ENCODE data around the gene CCDC57.
A peak's percentile ranks its signal among the peaks of the same experiment; 100 is the strongest.

The CCDC57 gene

GRCh38 chr17:82235056-82235774, 22.6 kb upstream of the CCDC57 start:
- DNase-seq: no peak

DNA sequence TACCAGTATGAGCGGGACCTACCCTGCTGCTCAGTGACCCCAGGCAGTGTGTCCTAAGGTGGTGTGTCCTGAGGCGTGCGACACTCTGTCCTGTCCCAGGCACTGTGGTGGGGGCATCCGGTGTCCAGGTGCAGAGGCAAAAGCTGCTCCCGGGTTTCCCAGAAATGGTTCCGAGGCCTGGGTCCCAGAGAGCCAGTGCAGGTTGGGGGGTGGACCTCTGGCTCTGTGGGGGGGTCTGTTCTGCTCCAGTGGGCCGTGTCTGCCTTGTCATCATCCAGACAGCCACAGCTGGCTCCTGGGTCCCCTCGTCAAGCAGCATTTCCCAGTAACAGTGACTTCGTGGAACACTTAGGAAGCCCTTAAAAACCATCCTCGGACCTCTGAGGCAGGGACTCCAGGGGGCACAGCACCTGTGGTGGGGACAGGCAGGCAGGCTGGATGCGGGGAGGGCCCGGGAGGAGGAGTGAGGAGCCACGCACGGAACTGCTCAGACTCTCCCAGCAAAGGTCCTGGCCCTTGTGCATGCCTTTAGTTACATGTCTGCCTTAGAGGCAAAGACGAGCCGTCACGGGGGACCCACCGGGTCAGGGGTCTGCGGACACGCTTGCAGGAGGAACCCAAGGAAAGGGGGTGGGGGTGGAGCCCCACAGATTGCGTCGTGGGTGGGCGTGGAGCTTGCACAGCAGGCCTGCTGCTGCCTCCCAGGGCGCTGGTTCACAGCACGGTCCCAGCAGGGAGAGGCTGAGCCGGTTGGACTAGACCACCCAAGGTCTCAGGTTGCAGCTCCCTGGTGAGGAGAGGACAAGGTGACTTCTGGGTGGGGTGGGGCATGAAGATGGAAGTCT, 21.8 kb upstream of the CCDC57 start:
- no peak for DNase-seq

GRCh38 chr17:82232876-82233785, 20.5 kb upstream of the CCDC57 start:
- no peak for DNase-seq

GRCh38 chr17:82232322-82232820, 19.7 kb upstream of the CCDC57 start:
- DNase-seq: no peak

DNA sequence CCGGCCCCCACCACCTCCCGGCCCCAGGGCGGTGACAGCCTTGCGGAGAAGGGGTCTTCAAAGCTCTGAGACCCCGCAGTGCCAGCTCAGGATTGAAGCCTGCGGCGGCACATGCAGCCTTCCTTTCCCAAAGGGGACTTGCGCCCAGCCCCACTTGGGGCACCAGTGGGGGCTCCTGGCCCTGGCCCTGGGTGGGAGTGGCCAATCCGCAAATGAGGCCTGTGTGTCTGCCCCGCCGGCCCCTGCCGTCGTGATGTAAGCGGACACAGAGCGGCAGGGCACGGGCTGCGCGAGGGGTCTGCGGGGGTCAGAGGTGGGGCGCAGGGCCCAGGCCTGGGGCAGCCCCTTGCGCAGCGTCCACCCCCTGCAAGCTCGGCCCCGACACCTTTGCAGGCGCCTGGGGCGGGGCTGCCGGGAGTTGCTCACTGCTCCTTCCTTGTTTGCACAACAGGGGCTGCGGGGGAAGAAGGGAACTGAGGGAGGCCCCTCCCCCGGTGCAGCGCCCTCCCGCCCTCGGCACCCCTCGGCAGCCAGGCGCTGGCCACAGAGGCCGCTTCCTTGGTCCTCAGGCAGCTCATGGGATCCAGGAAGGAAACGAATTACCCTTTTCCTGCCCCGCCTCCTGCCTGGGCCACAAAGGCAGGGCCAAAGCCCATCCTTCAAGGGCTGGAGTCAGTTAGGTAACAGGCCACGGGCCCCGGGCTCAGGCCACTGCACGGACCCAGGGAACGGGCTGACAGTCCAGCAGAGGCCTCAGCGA, 19.1 kb upstream of the CCDC57 start:
- no peak for DNase-seq

DNA sequence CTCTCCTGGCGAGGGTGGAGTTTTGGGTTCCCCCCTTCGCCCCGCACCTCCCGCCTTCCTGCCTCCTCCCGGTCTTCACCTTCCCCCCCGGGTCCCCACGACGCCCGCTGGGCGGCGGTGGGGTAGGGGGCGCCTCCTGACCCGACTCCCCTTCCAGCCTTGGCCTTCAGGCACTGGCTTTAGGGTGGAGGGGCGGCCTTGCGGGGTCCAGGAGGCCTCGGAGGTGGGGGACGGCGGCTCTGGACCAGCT, 18.6 kb upstream of the CCDC57 start:
- DNase-seq: no peak

GRCh38 chr17:82230609-82231311, 18.1 kb upstream of the CCDC57 start:
- peak; percentile 49 for DNase-seq

GRCh38 chr17:82229698-82230608, 17.3 kb upstream of the CCDC57 start:
- DNase-seq: no peak

GRCh38 chr17:82228842-82229697, 16.4 kb upstream of the CCDC57 start, which contains the start of gene SLC16A3:
Gene SLC16A3 (plus strand): TSS chr17:82229042. CDS start chr17:82236009, 6,967 bp downstream.
- DNase-seq: peak; percentile 58

GRCh38 chr17:82228278-82228841, 15.7 kb upstream of the CCDC57 start:
- peak; percentile 47 for DNase-seq

DNA sequence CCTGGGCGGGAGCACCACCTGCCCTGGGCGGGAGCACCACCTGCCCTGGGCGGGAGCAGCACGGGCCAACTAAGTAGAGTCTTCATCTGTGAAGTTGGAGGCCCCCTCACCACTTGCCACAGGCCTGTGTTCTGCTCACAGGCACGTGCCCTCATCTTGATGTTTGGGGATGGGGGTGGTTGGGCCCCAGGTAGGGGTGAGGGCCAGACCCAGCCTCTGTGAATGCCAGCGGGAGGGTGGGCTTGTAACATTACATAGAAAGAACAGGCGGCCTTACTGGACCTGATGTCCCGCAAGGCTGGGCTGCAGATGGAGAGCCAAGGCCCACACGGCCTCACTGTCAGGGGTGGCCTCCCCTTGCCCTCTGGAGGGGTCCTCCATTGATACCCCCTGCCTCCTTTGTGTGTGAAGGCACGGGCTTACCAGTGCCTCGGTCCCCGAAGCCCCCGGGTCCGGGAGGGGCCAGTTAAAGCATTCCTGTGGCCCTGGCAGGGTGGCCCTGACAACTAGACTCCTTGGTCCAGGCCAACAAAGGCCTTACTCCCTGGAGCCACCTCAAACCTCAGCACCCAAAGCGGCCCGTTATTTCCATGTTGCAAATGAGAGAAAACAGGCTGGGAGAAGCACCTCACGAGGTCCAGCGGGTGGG, 15.1 kb upstream of the CCDC57 start:
- no peak for DNase-seq

GRCh38 chr17:82226809-82227628, 14.4 kb upstream of the CCDC57 start:
- DNase-seq: no peak

- no peak for DNase-seq
Measured at GRCh38 chr17:82226146-82226808, 13.6 kb upstream of the CCDC57 start.

- DNase-seq: no peak
Measured at GRCh38 chr17:82225368-82226029, 12.9 kb upstream of the CCDC57 start.

DNA sequence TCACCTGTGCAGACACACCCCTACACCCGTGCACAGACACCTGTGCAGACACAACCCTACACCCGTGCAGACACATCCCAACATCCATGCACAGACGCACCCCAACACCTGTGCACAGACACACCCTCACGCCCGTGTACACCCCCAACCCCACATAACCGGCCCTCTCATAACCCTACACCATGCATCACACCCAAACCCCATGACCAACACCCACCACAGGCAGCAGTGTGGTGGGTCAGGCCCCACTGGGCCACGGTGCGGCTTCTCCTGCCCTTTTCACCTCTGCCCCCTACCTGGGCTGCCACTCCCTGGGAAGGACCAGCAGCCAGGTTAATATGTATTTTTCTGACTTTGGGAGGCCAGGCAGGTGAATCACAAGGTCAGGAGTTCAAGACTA, 12.0 kb upstream of the CCDC57 start:
- DNase-seq: no peak

DNA sequence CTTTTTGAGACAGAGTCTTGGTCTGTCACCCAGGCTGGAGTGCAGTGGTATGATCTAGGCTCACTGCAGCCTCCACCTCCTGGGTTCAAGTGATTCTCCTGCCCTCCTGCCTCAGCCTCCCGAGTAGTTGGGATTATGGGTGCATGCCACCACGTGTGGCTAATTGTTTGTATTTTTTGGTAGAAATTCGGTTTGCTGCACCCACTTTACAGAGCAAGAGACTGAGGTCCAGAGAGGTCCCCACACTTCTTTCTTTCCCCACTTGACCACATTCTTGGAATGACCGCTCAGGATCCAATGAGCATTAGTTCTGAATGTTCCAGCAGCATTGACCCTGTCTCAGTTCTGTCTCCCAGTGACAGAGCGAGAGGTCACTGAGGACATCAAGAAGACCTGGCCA, 10.9 kb upstream of the CCDC57 start:
- DNase-seq: no peak

GRCh38 chr17:82222816-82223215, 10.2 kb upstream of the CCDC57 start:
- DNase-seq: no peak

Measured in activated naive CD4-positive, alpha-beta T cell treated with anti-CD3 and anti-CD28 coated beads, Interleukin-2, amount 50 U/mL, for 16 hours (primary cell).